Heart left ventricle (tissue), 16 donors: ENCODE data around the gene SPA17. TPM values are rescaled to one million over a fixed set of nuclear protein-coding genes. Genes with fewer than 3 reads are reported as not detected.

Experiments used
- ATAC-seq, 4 donors: fragments of 200-7000 bp; cut with Tn5 transposase; one replicate each; pipeline ENCODE4 v1.9.1; 2020 to 2022; ENCODE audit warnings: moderate library complexity in 4 of 4, mild to moderate bottlenecking in 3 of 4, moderate number of reproducible peaks in 1 of 4
- DNase-seq, 5 donors: peaks; one replicate each; pipeline ENCODE4 v3.0.0-alpha.2; 2020
- H3K27ac ChIP-seq, 12 donors: fragments of 200-600 bp; sonication (generic) in 4 of 12; one replicate each; pipeline versions ENCODE4 v1.5.0 to v1.8.0; 2016 to 2022; ENCODE audit warnings: mild to moderate bottlenecking in 2 of 12
- H3K27me3 ChIP-seq, 9 donors: fragments of 200-600 bp; sonication (generic) in 2 of 9; one replicate each; pipeline versions ENCODE4 v1.5.1 to v1.8.0; 2016 to 2022; ENCODE audit warnings: mild to moderate bottlenecking in 3 of 9
- H3K36me3 ChIP-seq, 9 donors: fragments of 200-600 bp; sonication (generic) in 2 of 9; one replicate each; pipeline versions ENCODE4 v1.5.0 to v1.8.0; 2018 to 2022; ENCODE audit warnings: mild to moderate bottlenecking in 2 of 9
- H3K4me1 ChIP-seq, 12 donors: fragments of 200-600 bp; sonication (generic) in 4 of 12; one replicate each; pipeline versions ENCODE4 v1.5.0 to v1.8.0; 2016 to 2022; ENCODE audit warnings: mild to moderate bottlenecking in 3 of 12
- H3K4me3 ChIP-seq, 12 donors: fragments of 200-600 bp; sonication (generic) in 4 of 12; one replicate each; pipeline versions ENCODE4 v1.5.0 to v1.8.0; 2017 to 2022; ENCODE audit warnings: mild to moderate bottlenecking in 9 of 12, moderate library complexity in 4 of 12
- H3K9me3 ChIP-seq, 12 donors: fragments of 200-600 bp; sonication (generic) in 4 of 12; one replicate each; pipeline versions ENCODE4 v1.5.0 to v1.8.0; 2016 to 2022; ENCODE audit warnings: mild to moderate bottlenecking in 1 of 12
- CTCF ChIP-seq, 12 donors: fragments of 200-600 bp; sonication (generic) in 4 of 12; IDR thresholded peaks; one replicate each; pipeline versions ENCODE4 v1.5.0 to v1.8.0; 2018 to 2022; ENCODE audit warnings: antibody characterized with exemption in 12 of 12, mild to moderate bottlenecking in 5 of 12
- POLR2A ChIP-seq, 2 donors: fragments of 450-650 bp; IDR thresholded peaks; one replicate each; pipeline ENCODE4 v1.6.1; 2017; ENCODE audit warnings: antibody characterized with exemption in 2 of 2, mild to moderate bottlenecking in 2 of 2, moderate library complexity in 2 of 2
- WGBS, 4 donors: extraction: QIAGEN DNeasy Blood & Tissue Kit in 2 of 4; methylation state at CpG; one replicate each; pipeline versions ENCODE4 v1.1.5 to v1.1.7; 2013 to 2018; 5-methylcytosine and 5-hydroxymethylcytosine counted together
- intact Hi-C, 10 donors: fragments of 100-400 bp; cut with DNase I; formaldehyde crosslinking; loops; one replicate each; pipeline versions ENCODE4 v1.11.1 to v1.14.2; 2022
- polyA plus RNA-seq, 2 donors: library from polyadenylated mRNA; stranded (reverse); fragments of 200-250 nt; gene quantifications; one replicate each; pipeline ENCODE4 v1.2.3, GENCODE V29; 2013
- total RNA-seq, 9 donors: library from RNA; depleted of rRNA in 2 of 9; stranded (reverse); fragments of >200 nt in 2 of 9; fragmentation: NEBNext Ultra II Directional in 3 of 9; extraction: Animal tissue kit (Norgen Biotek cat#: 25700) in 3 of 9; gene quantifications; one replicate each; pipeline versions ENCODE4 v1.1.0 to v1.2.4, GENCODE V29; 2016 to 2023
- donor health status: ischemic (EF 13 %, LVEDD 7.1; RV severe dilation, severe dysfunction).
- donor health status: healthy with polysubstance abuse.
- donor health status: DM: no; HTN: yes; CAD: no.
- donor health status: DM: no; HTN: no; CAD: no.
- donor health status: ischemic (EF 25% LVEDD 6.9; RV normal size, moderate dysfunction).
- donor health status: ischemic (EF 25% LVEDD 5.7; RV mildly dilated, moderate dysfunction).
- donor health status: healthy.
- donor health status: DM: yes; HTN: yes; CAD: no.
- donor health status: ischemic (EF 35%, LVEDD 5.7; RV mildly dilated, moderate dysfunction).
- donor health status: nonischemic (EF 11% LVEDD 7.7; RV severe dilation, severe dysfunction).
- donor health status: DM: yes; HTN: yes; CAD: no.
- donor health status: PGD.
- donor health status: ischemic (EF 29% LVEDD 5.4; RV normal size, mild dysfunction).
- donor health status: nonischemic (EF 23%, LVEDD 6.1; RV moderate dilation, normal function).

Gene SPA17
- total and polyA plus RNA-seq, 11 donors = 1.3 to 5.6 (median 3.0) TPM

GRCh38 chr11:124737638-124738305 lies 64.1 kb downstream of the SPA17 start:
- peak overlapping the region in 2 of 12 donors; percentile 16 to 26 for H3K27ac ChIP-seq
- H3K27me3 ChIP-seq = peaks cover 0 to 33% (median 5%) of the 10 kb centered on the region in 9 donors
- no peak for TF ChIP-seq POLR2A (IDR thresholded peaks at IDR 0.05)
- no peak for TF ChIP-seq CTCF (IDR thresholded peaks at IDR 0.05)
- ATAC-seq (no peak), DNase-seq (no peak)
- intact Hi-C loops = no loop called here
- H3K9me3 ChIP-seq = no peaks in the 10 kb centered on the region
- H3K36me3 ChIP-seq = no peaks in the 10 kb centered on the region
- 73 to 85% (median 76%) methylated on average over 7 of the region's 7 CpGs for WGBS, 4 donors
- H3K4me1 ChIP-seq = peaks cover 0 to 48% (median 16%) of the 10 kb centered on the region in 12 donors
- no peak overlapping the region for H3K4me3 ChIP-seq

GRCh38 chr11:124738713-124739478 lies 65.2 kb downstream of the SPA17 start:
- 56 to 64% (median 59%) methylated on average over 21 of the region's 21 CpGs for WGBS, 4 donors
- no peaks in the 10 kb centered on the region for H3K36me3 ChIP-seq
- TF ChIP-seq CTCF (IDR thresholded peaks at IDR 0.05) (no peak), POLR2A (IDR thresholded peaks at IDR 0.05) (no peak)
- H3K27ac ChIP-seq = peak overlapping the region in 1 of 12 donors; percentile 16
- H3K4me3 ChIP-seq = peak overlapping the region in 8 of 12 donors; percentile 56 to 78 (median 62)
- H3K27me3 ChIP-seq = peaks cover 0 to 33% (median 5%) of the 10 kb centered on the region in 9 donors
- no peaks in the 10 kb centered on the region for H3K9me3 ChIP-seq
- DNase-seq (no peak), ATAC-seq (no peak)
- intact Hi-C loops = no loop called here
- H3K4me1 ChIP-seq = peaks cover 0 to 42% (median 16%) of the 10 kb centered on the region in 12 donors

GRCh38 chr11:124739479-124740276 lies 66.0 kb downstream of the SPA17 start, which contains the start of gene NRGN:
NRGN (plus strand) TSS chr11:124739942; CDS start chr11:124740085, 143 bp downstream.
- peaks cover 0 to 38% (median 13%) of the 10 kb centered on the region in 9 donors for H3K27me3 ChIP-seq
- 0 to 1% (median 1%) methylated on average over 24 to 59 of the region's 59 CpGs for WGBS, 4 donors
- TF ChIP-seq CTCF (IDR thresholded peaks at IDR 0.05) (peak in 1 of 12 donors; percentile 25), POLR2A (IDR thresholded peaks at IDR 0.05) (no peak)
- no peaks in the 10 kb centered on the region for H3K9me3 ChIP-seq
- H3K27ac ChIP-seq = peak within 1 kb of the TSS in 6 of 12 donors; percentile 2 to 42 (median 28)
- ATAC-seq (peak; percentile 95 to 99 (median 99)), DNase-seq (peak; percentile 92 to 95 (median 93))
- intact Hi-C loops = loop anchor here in 4 of 10 donors (5.0 kb wide), 2 partner anchors 67 to 72 kb away; partner anchors contain the start of genes SIAE (in 3 of the 4) and SPA17 (in 3 of the 4)
- peaks cover 0 to 42% (median 16%) of the 10 kb centered on the region in 12 donors for H3K4me1 ChIP-seq
- peak within 1 kb of the TSS; percentile 37 to 78 (median 58) for H3K4me3 ChIP-seq
- no peaks in the 10 kb centered on the region for H3K36me3 ChIP-seq
